Lung (tissue), 12 donors: ENCODE results near the gene GPI. TPM values are rescaled to one million over a fixed set of nuclear protein-coding genes. Genes with fewer than 3 reads are reported as not detected.

Source experiments
- ATAC-seq: fragments of 200-7000 bp; cut with Tn5 transposase; one replicate; pipeline ENCODE4 v1.9.1; 2020; ENCODE audit warnings: moderate number of reproducible peaks; ENCODE audit not compliant: insufficient read depth, low FRiP score
- DNase-seq, 3 donors: peaks; one replicate each; pipeline ENCODE4 v3.0.0-alpha.2; 2013 to 2017
- H3K27ac ChIP-seq, 2 donors: one replicate each; pipeline ENCODE4 v1.5.1; 2013; ENCODE audit warnings: mild to moderate bottlenecking in 2 of 2, moderate library complexity in 2 of 2, control low read depth in 1 of 2, inconsistent platforms in 1 of 2, low read depth in 1 of 2, low read length in 1 of 2
- H3K27me3 ChIP-seq, 3 donors: one replicate each; pipeline ENCODE4 v1.5.1; 2013; ENCODE audit warnings: low read length in 2 of 3; ENCODE audit not compliant: control insufficient read depth in 3 of 3, insufficient read depth in 3 of 3
- H3K36me3 ChIP-seq, 4 donors: one replicate each; pipeline ENCODE4 v1.5.1; 2013; ENCODE audit warnings: low read length in 4 of 4, mild to moderate bottlenecking in 1 of 4, moderate library complexity in 1 of 4; ENCODE audit not compliant: control insufficient read depth in 4 of 4, insufficient read depth in 4 of 4
- H3K4me1 ChIP-seq, 5 donors: one replicate each; pipeline ENCODE4 v1.5.1; 2013; ENCODE audit warnings: low read length in 5 of 5, mild to moderate bottlenecking in 2 of 5, moderate library complexity in 1 of 5; ENCODE audit not compliant: control insufficient read depth in 5 of 5, insufficient read depth in 5 of 5
- H3K4me3 ChIP-seq: one replicate; pipeline ENCODE4 v1.5.1; 2013; ENCODE audit warnings: mild to moderate bottlenecking, control low read depth, moderate library complexity
- H3K9ac ChIP-seq, 2 donors: one replicate each; pipeline ENCODE4 v1.5.1; 2013; ENCODE audit warnings: low read length in 2 of 2, control low read depth in 1 of 2; ENCODE audit not compliant: insufficient read depth in 1 of 2
- H3K9me3 ChIP-seq, 4 donors: one replicate each; pipeline ENCODE4 v1.5.1; 2013; ENCODE audit warnings: low read length in 3 of 4, mild to moderate bottlenecking in 1 of 4, moderate library complexity in 1 of 4; ENCODE audit not compliant: control insufficient read depth in 4 of 4, insufficient read depth in 3 of 4
- CTCF ChIP-seq: IDR thresholded peaks from 2 replicates; pipeline ENCODE4 v1.5.1; 2012; ENCODE audit warnings: mild to moderate bottlenecking; ENCODE audit errors: control extremely low read depth, extremely low read depth
- WGBS, 2 donors: extraction: QIAGEN DNeasy Blood & Tissue Kit; methylation state at CpG; one replicate each; pipeline ENCODE4 v1.1.7; 2013; 5-methylcytosine and 5-hydroxymethylcytosine counted together
- polyA plus RNA-seq, 2 donors: library from polyadenylated mRNA; stranded (reverse); fragments of 200-250 nt; gene quantifications; one replicate each; pipeline ENCODE4 v1.2.1, GENCODE V29; 2013
- total RNA-seq, 2 donors: library from RNA; depleted of rRNA in 1 of 2; stranded (reverse); fragments of >200 nt in 1 of 2; gene quantifications; one replicate each; pipeline ENCODE4 v1.2.1, GENCODE V29; 2014 to 2021
- donor health status: control.
- donor health status: control.
- donor health status: Bipolar disorder and iron deficiency.
- donor health status: healthy.
- donor health status: DM: yes; HTN: yes; CAD: no.

The GPI gene
- total and polyA plus RNA-seq, 4 donors: 79.8 to 225 (median 121) TPM

- Histone ChIP-seq H3K27me3 (no peaks in the 10 kb centered on the region), H3K4me1 (no peaks in the 10 kb centered on the region), H3K9me3 (no peaks in the 10 kb centered on the region), H3K9ac (no peak overlapping the region), H3K36me3 (peaks cover 3 to 27% (median 11%) of the 10 kb centered on the region in 4 donors), H3K27ac (no peak overlapping the region), H3K4me3 (no peak overlapping the region)
- DNase-seq (no peak), ATAC-seq (no peak)
- WGBS, 2 donors: 98 to 99% methylated on average over 13 of the region's 13 CpGs
- no peak for TF ChIP-seq CTCF
These were observed 46.2 kb downstream of the GPI start for GRCh38 chr19:34411216-34411615.

GRCh38 chr19:34416021-34416545 is 51.1 kb downstream of the GPI start:
- Histone ChIP-seq H3K4me3 (no peak overlapping the region), H3K9ac (no peak overlapping the region), H3K27ac (no peak overlapping the region), H3K36me3 (peaks cover 3 to 25% (median 11%) of the 10 kb centered on the region in 4 donors), H3K27me3 (no peaks in the 10 kb centered on the region), H3K4me1 (no peaks in the 10 kb centered on the region), H3K9me3 (no peaks in the 10 kb centered on the region)
- WGBS, 2 donors: 95% methylated on average over 7 of the region's 7 CpGs
- ATAC-seq (no peak), DNase-seq (no peak)
- TF ChIP-seq CTCF: no peak

GRCh38 chr19:34418300-34418699 is 53.3 kb downstream of the GPI start:
- no peak for ATAC-seq
- Histone ChIP-seq H3K27me3 (no peaks in the 10 kb centered on the region), H3K36me3 (peaks cover 3 to 20% (median 11%) of the 10 kb centered on the region in 4 donors), H3K9ac (no peak overlapping the region), H3K27ac (no peak overlapping the region), H3K9me3 (peaks cover 0 to 1% (median 0%) of the 10 kb centered on the region in 4 donors), H3K4me3 (no peak overlapping the region), H3K4me1 (no peaks in the 10 kb centered on the region)
- no peak for TF ChIP-seq CTCF
- DNase-seq: no peak
- 96 to 97% methylated on average over 4 of the region's 4 CpGs for WGBS, 2 donors
